NCI-H526 (cell line): ENCODE measurements around the gene GSTK1.

ENCODE experiments used
- DNase-seq, 2 experiments: peaks; one replicate each; lab custom pipeline; 2025; lab: John Stamatoyannopoulos, UW

Gene GSTK1

DNA sequence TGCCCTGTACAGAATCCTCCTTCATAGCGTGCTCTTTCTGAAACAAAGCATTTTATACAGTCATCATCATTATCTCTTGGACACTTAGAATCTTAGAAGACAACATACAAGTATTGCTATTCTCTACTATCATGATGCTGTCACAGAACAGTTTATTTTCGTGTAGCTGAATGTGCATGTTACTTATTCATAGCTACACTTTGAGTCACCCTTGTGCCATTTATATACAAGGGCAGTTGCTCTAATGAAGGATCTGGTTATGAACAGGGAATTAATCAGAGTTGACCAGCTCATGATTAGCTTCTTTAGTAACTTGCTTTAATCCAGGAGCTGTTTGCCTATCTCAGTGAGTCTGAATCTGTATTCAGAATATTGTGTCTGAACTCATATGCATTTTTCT, 36.1 kb downstream of the GSTK1 start:
- DNase-seq: no peak

DNA sequence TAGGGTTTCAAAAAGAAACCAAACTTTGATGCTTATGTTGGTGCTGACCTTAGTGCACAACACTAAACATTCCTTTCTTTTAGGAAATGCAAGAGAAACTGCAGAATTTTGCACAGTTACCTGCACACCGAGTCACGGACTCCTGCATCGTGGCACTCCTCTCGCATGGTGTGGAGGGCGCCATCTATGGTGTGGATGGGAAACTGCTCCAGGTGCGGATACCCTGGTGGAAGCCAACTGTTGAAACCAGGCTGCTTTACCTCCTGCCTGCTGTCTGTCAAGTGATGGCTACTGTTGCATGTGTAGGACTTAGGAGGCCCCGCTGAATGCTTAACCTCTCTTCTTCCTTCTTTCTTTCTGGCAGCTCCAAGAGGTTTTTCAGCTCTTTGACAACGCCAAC, 36.6 kb downstream of the GSTK1 start:
- peak in 1 of 2 experiments; percentile 53 for DNase-seq

GRCh38 chr7:143300959-143301935, 38.0 kb downstream of the GSTK1 start:
- DNase-seq: no peak

GRCh38 chr7:143303733-143304132, 40.5 kb downstream of the GSTK1 start:
- DNase-seq: no peak

DNA sequence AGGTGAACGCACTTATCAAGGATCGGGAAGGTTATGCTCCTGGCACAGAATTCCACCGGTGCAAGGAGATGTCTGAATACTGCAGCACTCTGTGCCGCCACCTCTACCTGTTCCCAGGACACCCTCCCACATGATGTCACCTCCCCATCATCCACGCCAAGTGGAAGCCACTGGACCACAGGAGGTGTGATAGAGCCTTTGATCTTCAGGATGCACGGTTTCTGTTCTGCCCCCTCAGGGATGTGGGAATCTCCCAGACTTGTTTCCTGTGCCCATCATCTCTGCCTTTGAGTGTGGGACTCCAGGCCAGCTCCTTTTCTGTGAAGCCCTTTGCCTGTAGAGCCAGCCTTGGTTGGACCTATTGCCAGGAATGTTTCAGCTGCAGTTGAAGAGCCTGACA, 41.7 kb downstream of the GSTK1 start:
- DNase-seq: no peak

GRCh38 chr7:143305423-143306070, 42.3 kb downstream of the GSTK1 start:
- peak in 1 of 2 experiments; percentile 75 for DNase-seq

DNA sequence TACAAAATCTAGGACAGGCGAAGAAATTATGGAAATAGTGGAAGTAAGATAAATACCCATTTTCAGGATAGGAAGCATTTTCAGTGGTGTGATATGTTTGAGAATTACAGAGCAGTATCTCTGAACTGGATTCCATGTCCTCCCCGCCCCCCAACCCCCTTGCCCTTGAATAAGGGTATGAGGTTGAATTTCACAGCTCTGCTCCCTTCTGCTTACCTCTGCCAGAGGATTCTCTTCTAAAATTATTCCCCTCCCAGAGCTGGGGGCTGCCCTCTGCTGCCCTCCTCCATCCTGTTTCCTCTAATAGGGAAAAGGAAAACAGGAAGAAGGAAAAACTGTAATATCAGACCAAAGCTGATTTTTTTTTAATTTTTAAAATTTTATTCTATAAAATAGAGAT, 45.4 kb downstream of the GSTK1 start:
- no peak for DNase-seq

DNA sequence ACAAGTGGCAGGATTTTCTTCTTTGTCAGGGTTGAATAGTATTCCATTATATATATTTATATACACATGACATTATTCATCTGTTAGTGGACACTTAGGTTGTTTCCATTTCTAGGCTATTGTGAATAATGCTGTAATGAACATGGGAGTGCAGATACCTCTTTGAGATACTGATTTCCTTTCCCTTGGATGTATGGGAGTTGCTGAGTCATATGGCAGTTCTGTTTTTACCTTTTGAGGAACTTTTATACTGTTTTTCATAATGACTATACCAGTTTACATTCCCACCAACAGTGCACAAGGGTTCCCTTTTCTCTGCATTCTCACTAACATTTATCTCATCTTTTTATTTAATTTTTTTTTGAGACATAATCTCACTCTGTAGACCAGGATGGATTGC, 50.9 kb downstream of the GSTK1 start:
- DNase-seq: no peak

DNA sequence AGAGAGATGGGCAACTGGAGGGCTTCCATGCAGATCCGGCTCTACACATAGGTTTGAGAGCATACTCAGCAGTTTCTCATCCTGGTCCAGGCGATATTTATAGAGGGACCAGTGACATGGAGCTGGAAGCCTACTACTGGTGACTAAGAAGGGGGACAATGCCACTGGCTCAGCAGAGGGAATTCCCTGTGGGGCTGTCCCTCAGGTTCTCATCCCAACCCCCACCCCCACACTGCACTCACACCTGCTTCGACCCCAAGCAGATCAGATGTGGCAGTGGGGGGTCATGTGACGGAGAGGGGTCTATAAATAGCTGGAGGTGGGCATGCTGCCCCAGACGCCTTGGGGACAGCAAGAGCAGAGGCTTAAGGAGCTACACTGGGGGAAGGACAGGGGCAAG, 52.5 kb downstream of the GSTK1 start, which contains the start of gene CLCN1:
TSS of gene CLCN1 (plus strand) at position 336 of the 400 bp plus-strand sequence. CDS start 102 bp downstream, outside the sequence.
- no peak for DNase-seq

DNA sequence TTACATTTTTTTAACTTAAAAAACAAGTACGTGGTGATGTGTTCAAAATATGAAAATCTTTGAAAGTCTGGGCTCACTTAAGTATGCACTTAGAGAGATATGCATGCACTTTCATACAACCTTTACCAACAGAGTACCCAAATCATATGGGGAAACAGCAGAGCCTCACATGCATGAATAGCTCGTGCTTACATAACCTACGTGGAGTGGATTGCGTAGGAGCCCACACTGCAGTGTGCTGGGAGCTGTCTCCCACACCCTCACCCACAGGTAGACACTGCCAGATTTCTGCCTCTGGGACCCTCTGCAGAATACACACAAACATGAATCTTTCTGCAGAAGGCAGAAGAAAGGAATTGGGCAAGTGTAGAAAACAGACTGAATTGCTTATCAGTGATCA, 53.3 kb downstream of the GSTK1 start:
- no peak for DNase-seq

GRCh38 chr7:143318661-143319060, 55.4 kb downstream of the GSTK1 start:
- no peak for DNase-seq
